ENCODE results near the gene DHDH. TPM values are rescaled to one million over a fixed set of nuclear protein-coding genes. Genes with fewer than 3 reads are reported as not detected.

The DHDH gene
- total and polyA plus RNA-seq, 7 donors: 0.14 to 0.21 TPM; not detected in 5

DNA sequence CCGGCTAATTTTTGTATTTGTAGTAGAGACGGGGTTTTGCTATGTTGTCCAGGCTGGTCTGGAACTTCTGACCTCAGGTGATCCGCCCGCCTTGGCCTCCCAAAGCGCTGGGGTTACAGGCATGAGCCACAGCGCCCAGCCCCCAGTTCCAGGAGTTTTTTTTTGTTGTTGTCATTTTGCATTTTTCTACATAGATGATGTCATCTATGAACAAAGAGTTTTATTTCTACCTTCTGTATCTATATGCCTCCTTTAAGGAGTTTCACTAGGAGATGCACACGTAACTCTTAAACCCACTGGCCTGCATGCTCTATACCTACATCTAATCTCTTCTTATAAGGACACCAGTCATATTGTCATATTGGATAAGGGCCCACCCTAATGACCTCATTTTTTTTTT is 4.8 kb downstream of the DHDH start:
- DNase-seq (no peak), ATAC-seq (no peak)
- H3K27ac ChIP-seq: no peak overlapping the region
- H3K27me3 ChIP-seq (ENCODE audit: insufficient read depth in 3 of 3, low read length in 2 of 3): peaks cover 0 to 1% (median 0%) of the 10 kb centered on the region in 3 donors
- H3K4me1 ChIP-seq: no peaks in the 10 kb centered on the region
- H3K9me3 ChIP-seq: no peaks in the 10 kb centered on the region
- intact Hi-C loops (cut with DNase I): no loop called here
- no peak for TF ChIP-seq CTCF (IDR thresholded peaks at IDR 0.05)
- no peaks in the 10 kb centered on the region for H3K36me3 ChIP-seq (ENCODE audit: insufficient read depth in 1 of 2, low read depth in 1 of 2)
- H3K4me3 ChIP-seq: no peak overlapping the region
- 78 to 94% (median 80%) methylated on average over 7 of the region's 7 CpGs for WGBS, 3 donors

- no peak for TF ChIP-seq CTCF (IDR thresholded peaks at IDR 0.05)
- H3K9me3 ChIP-seq: no peaks in the 10 kb centered on the region
- ATAC-seq (no peak), DNase-seq (no peak)
- H3K4me1 ChIP-seq: no peaks in the 10 kb centered on the region
- H3K27me3 ChIP-seq (ENCODE audit: insufficient read depth in 3 of 3, low read length in 2 of 3): no peaks in the 10 kb centered on the region
- no peaks in the 10 kb centered on the region for H3K36me3 ChIP-seq (ENCODE audit: insufficient read depth in 1 of 2, low read depth in 1 of 2)
- H3K27ac ChIP-seq: no peak overlapping the region
- 86 to 91% (median 91%) methylated on average over 5 of the region's 5 CpGs for WGBS, 3 donors
- H3K4me3 ChIP-seq: no peak overlapping the region
- intact Hi-C loops (cut with DNase I): no loop called here
Observed at GRCh38 chr19:48940902-48941301, 7.4 kb downstream of the DHDH start.

DNA sequence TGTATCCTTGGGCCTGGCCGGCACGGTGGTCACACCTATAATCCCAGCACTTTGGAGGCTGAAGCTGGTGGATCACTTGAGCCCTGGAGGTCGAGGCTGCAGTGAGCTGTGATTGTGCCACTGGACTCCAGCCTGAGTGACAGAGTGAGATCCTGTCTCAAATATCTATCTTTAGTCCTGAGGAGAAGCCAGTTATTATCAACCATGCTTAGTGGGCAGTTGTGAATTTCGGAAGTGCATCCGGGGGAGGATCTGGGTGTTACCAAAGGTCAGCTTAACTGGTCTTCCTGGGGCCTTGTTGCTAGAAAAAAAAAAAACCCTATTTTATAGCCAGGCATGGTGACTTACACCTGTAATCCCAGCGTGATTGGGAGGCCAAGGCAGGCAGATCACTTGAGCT is 9.6 kb downstream of the DHDH start:
- no peaks in the 10 kb centered on the region for H3K4me1 ChIP-seq
- no peak overlapping the region for H3K27ac ChIP-seq
- no peak overlapping the region for H3K4me3 ChIP-seq
- no peaks in the 10 kb centered on the region for H3K27me3 ChIP-seq (ENCODE audit: insufficient read depth in 3 of 3, low read length in 2 of 3)
- intact Hi-C loops (cut with DNase I): no loop called here
- no peaks in the 10 kb centered on the region for H3K9me3 ChIP-seq
- no peak for DNase-seq
- no peaks in the 10 kb centered on the region for H3K36me3 ChIP-seq (ENCODE audit: insufficient read depth in 1 of 2, low read depth in 1 of 2)
- no peak for ATAC-seq
- WGBS, 3 donors: 58 to 80% (median 75%) methylated on average over 6 of the region's 6 CpGs
- TF ChIP-seq CTCF (IDR thresholded peaks at IDR 0.05): no peak

DNA sequence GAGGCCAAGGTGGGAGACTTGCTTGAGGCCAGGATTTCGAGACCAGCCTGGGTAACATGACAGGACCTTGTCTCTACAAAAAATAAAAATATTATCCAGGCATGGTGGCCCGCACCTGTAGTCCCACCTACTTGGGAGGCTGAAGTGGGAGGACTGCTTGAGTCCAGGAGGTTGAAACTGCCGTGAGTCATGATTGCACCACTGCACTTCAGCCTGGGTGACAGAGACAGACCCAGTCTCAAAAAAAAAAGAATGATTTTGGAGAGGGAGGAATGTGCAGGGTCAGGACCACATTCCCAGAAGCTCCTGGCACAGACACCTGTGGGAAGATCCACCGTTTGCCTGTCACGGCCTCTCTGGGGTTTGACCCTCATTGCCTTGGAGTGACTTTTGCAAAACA is 11.9 kb downstream of the DHDH start:
- Histone ChIP-seq H3K36me3 (ENCODE audit: insufficient read depth in 1 of 2, low read depth in 1 of 2) (no peaks in the 10 kb centered on the region), H3K9me3 (no peaks in the 10 kb centered on the region), H3K4me1 (no peaks in the 10 kb centered on the region), H3K4me3 (no peak overlapping the region), H3K27me3 (ENCODE audit: insufficient read depth in 3 of 3, low read length in 2 of 3) (no peaks in the 10 kb centered on the region), H3K27ac (no peak overlapping the region)
- intact Hi-C loops (cut with DNase I): no loop called here
- no peak for TF ChIP-seq CTCF (IDR thresholded peaks at IDR 0.05)
- ATAC-seq (no peak), DNase-seq (no peak)
- 84 to 87% (median 85%) methylated on average over 5 of the region's 5 CpGs for WGBS, 3 donors

- H3K4me1 ChIP-seq: no peaks in the 10 kb centered on the region
- no peak overlapping the region for H3K27ac ChIP-seq
- 83 to 89% (median 86%) methylated on average over 2 of the region's 2 CpGs for WGBS, 3 donors
- DNase-seq (no peak), ATAC-seq (no peak)
- TF ChIP-seq CTCF (IDR thresholded peaks at IDR 0.05): no peak
- intact Hi-C loops (cut with DNase I): no loop called here
- H3K4me3 ChIP-seq: no peak overlapping the region
- H3K27me3 ChIP-seq (ENCODE audit: insufficient read depth in 3 of 3, low read length in 2 of 3): no peaks in the 10 kb centered on the region
- no peaks in the 10 kb centered on the region for H3K9me3 ChIP-seq
- no peaks in the 10 kb centered on the region for H3K36me3 ChIP-seq (ENCODE audit: insufficient read depth in 1 of 2, low read depth in 1 of 2)
Observed at GRCh38 chr19:48945817-48946216, 12.3 kb downstream of the DHDH start.

All from psoas muscle (tissue), 8 donors.